ENCODE measurements around the gene KMT2E. TPM values are rescaled to one million over a fixed set of nuclear protein-coding genes. Genes with fewer than 3 reads are reported as not detected.

KMT2E gene
- total RNA-seq, 6 experiments from 2014 or later = 39.7 to 53.4 (median 50.1) TPM

DNA sequence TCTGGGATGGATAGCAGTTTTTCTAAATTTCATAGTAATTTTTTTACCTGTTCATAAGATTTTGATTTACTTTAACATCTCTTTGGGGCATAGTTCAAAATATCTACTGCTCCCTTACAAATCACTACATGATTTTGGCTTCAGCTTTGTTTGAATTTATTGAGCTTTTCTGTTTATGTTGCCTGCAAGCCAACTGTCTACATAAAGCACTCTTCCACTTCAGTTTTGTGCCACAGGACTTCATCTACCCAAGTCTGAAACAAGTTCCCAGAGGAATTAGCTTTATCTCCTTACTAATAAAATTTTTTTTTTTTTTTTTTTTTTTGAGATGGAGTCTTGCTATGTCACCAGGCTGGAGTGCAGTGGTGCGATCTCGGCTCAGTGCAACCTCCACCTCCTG is 45.4 kb upstream of the KMT2E start:
- no peak overlapping the region for H3K4me3 Mint-ChIP-seq
- TF ChIP-seq, protein P1, sequence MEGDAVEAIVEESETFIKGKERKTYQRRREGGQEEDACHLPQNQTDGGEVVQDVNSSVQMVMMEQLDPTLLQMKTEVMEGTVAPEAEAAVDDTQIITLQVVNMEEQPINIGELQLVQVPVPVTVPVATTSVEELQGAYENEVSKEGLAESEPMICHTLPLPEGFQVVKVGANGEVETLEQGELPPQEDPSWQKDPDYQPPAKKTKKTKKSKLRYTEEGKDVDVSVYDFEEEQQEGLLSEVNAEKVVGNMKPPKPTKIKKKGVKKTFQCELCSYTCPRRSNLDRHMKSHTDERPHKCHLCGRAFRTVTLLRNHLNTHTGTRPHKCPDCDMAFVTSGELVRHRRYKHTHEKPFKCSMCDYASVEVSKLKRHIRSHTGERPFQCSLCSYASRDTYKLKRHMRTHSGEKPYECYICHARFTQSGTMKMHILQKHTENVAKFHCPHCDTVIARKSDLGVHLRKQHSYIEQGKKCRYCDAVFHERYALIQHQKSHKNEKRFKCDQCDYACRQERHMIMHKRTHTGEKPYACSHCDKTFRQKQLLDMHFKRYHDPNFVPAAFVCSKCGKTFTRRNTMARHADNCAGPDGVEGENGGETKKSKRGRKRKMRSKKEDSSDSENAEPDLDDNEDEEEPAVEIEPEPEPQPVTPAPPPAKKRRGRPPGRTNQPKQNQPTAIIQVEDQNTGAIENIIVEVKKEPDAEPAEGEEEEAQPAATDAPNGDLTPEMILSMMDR (IDR thresholded peaks at IDR 0.05) = no peak
- DNase-seq = no peak
- H3K9me3 Mint-ChIP-seq = no peaks in the 10 kb centered on the region
- peaks cover 3% of the 10 kb centered on the region for H3K27me3 Mint-ChIP-seq (ENCODE audit: insufficient read depth)
- no peak overlapping the region for H3K27ac Mint-ChIP-seq
- peaks cover 9% of the 10 kb centered on the region for H3K36me3 Mint-ChIP-seq (ENCODE audit: low read depth)
- peaks cover 73% of the 10 kb centered on the region for H3K4me1 Mint-ChIP-seq (ENCODE audit: low read depth)

DNA sequence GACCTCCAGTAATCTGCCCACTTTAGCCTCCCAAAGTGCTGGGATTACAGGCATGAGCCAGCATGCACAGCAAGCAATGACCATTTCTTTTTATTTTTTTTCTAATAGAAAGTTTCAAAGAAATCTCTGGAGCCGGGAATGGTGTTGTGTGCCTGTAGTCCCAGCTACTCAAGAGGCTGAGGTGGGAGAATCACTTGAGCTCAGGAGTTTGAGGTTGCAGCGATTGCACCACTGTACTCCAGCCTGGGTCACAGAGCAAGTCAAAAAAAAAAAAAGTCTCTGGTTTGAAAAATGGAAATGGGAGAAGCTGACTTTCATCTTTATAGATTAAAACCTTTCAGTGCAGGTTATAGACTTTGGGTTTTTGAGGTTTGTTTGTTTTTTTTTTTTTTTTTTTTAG is 44.8 kb upstream of the KMT2E start:
- no peak for DNase-seq
- H3K4me1 Mint-ChIP-seq (ENCODE audit: low read depth) = peaks cover 73% of the 10 kb centered on the region
- H3K36me3 Mint-ChIP-seq (ENCODE audit: low read depth) = peaks cover 11% of the 10 kb centered on the region
- H3K27me3 Mint-ChIP-seq (ENCODE audit: insufficient read depth) = peaks cover 3% of the 10 kb centered on the region
- TF ChIP-seq, protein P1 (IDR thresholded peaks at IDR 0.05) = no peak
- no peak overlapping the region for H3K4me3 Mint-ChIP-seq
- H3K27ac Mint-ChIP-seq = no peak overlapping the region
- H3K9me3 Mint-ChIP-seq = no peaks in the 10 kb centered on the region

DNA sequence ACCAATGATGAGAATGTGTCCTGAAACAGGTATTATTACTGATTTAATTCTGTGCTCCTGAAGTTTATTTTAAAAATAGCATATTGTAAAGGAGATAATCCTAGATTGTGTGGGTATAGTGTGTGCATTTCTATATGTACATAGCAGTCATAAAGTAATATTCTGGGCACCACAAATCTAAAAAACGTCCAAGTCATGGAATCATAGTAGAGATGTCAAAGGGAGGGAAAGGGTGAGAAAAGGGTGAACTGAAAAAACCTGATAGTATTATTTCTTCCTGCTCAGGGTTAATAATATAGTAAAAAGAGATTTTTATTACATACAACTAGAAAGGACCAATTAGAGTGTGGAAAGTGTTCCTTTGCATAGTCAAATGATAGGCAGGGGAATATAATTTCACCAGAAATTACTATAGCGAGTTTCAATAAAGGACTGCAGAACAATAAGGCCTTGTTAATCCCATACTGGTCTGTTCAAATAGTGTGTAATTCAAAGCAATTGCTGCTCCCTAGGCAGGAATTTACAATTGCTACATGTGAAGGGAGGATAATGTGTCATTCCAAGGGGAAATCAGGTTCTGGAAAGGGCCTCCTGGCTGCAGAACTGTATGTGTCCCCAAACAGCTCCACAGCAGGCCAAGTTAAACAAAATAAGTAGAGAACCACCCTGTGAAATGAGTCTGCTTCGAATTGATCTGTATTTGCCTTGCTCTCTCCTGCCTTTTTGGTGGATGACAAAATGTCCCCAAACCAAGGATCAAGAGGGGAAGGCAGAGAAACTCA is 42.5 kb upstream of the KMT2E start:
- H3K27ac Mint-ChIP-seq = peak overlapping the region; percentile 97

DNA sequence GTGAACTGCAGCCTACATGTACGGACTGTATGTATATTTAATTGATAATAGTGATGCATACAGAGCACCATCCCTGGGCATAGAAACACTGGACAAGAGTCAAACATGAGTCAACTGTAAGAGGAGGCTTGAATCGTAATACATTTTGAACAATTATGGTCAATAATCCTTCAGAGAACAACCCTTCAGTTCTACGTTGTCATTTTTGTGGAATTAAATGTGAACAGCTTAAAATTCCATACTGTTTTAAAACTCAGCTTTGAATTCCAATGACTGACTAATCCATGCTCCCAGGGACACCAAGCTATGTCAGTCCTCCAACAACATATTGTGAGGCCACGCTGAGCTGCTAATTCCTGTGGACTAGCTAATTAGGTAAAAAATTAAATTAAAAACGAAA is 41.5 kb upstream of the KMT2E start:
- H3K27ac Mint-ChIP-seq = peak overlapping the region; percentile 97
- H3K9me3 Mint-ChIP-seq = no peaks in the 10 kb centered on the region
- H3K4me3 Mint-ChIP-seq = peak overlapping the region; percentile 34
- peak; percentile 85 for DNase-seq
- peaks cover 19% of the 10 kb centered on the region for H3K36me3 Mint-ChIP-seq (ENCODE audit: low read depth)
- H3K4me1 Mint-ChIP-seq (ENCODE audit: low read depth) = peaks cover 70% of the 10 kb centered on the region
- peaks cover 2% of the 10 kb centered on the region; the same call in 1 of the 2 replicates for H3K27me3 Mint-ChIP-seq (ENCODE audit: insufficient read depth)
- TF ChIP-seq, protein P1 (IDR thresholded peaks at IDR 0.05) = no peak

More for the DNA sequence above, 42.5 kb upstream of the KMT2E start:
- H3K4me3 Mint-ChIP-seq = peak overlapping the region; percentile 34
- no peaks in the 10 kb centered on the region for H3K9me3 Mint-ChIP-seq
- TF ChIP-seq, protein P1 (IDR thresholded peaks at IDR 0.05) = no peak; the same call in 1 of the 2 replicates
- peaks cover 4% of the 10 kb centered on the region for H3K27me3 Mint-ChIP-seq (ENCODE audit: insufficient read depth)
- peaks cover 11% of the 10 kb centered on the region for H3K36me3 Mint-ChIP-seq (ENCODE audit: low read depth)
- H3K4me1 Mint-ChIP-seq (ENCODE audit: low read depth) = peaks cover 67% of the 10 kb centered on the region
- peak; percentile 59 for DNase-seq

DNA sequence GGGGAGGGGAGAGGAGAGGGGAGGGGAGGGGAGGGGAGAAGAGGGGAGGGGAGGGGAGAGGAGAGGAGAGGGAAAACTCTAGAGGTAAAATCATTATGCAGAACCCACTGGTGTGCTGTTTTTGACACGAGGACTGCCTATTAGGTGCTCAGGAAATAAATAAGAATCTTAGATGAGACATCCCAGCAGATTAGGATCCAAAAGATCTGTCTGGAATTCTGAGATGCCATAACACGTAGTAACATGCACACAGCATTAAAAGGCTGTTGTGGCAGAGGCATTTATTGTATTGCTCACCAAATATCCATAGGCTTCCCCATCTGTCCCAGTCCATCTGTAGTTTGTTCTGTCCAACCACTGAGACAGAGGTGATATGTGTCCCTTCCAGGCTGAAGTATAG is 40.8 kb upstream of the KMT2E start:
- H3K4me1 Mint-ChIP-seq (ENCODE audit: low read depth) = peaks cover 70% of the 10 kb centered on the region
- H3K27me3 Mint-ChIP-seq (ENCODE audit: insufficient read depth) = peaks cover 2% of the 10 kb centered on the region; the same call in 1 of the 2 replicates
- H3K4me3 Mint-ChIP-seq = peak overlapping the region; percentile 65
- peaks cover 21% of the 10 kb centered on the region for H3K36me3 Mint-ChIP-seq (ENCODE audit: low read depth)
- peak overlapping the region; percentile 97 for H3K27ac Mint-ChIP-seq
- peak; percentile 69 for DNase-seq
- H3K9me3 Mint-ChIP-seq = no peaks in the 10 kb centered on the region
- TF ChIP-seq, protein P1 (IDR thresholded peaks at IDR 0.05) = no peak
